ENCODE results near the gene ASTN2.

GRCh38 chr9:116720111-116720510 lies 694.7 kb downstream of the ASTN2 start:
- TF ChIP-seq EZH2 (IDR thresholded peaks at IDR 0.05; ENCODE audit: borderline replicate concordance, control insufficient read depth, low read depth, low read length) (no peak), WRNIP1 (IDR thresholded peaks at IDR 0.05; ENCODE audit: borderline replicate concordance, low read depth, low read length) (no peak), GABPA (IDR thresholded peaks at IDR 0.05; ENCODE audit: low read depth) (no peak), CTCF (IDR thresholded peaks at IDR 0.05 in 2 of 3, conservative IDR thresholded peaks at IDR 0.05 in 1 of 3; ENCODE audit: control insufficient read depth in 2 of 3, extremely low read depth in 1 of 3, insufficient read depth in 1 of 3, low read depth in 3 of 3, low read length in 3 of 3) (no peak), NR2C2 (IDR thresholded peaks at IDR 0.05; ENCODE audit: borderline replicate concordance, control insufficient read depth, insufficient read length, low read depth) (no peak)
